ENCODE results near the gene HAS3.
A peak's percentile ranks its signal among the peaks of the same experiment; 100 is the strongest.
"Not testable (repeated sequence)": the region's sequence is repeated elsewhere in the genome, so short reads cannot be mapped to it uniquely, and the experiment has no call there.

HAS3 gene

DNA sequence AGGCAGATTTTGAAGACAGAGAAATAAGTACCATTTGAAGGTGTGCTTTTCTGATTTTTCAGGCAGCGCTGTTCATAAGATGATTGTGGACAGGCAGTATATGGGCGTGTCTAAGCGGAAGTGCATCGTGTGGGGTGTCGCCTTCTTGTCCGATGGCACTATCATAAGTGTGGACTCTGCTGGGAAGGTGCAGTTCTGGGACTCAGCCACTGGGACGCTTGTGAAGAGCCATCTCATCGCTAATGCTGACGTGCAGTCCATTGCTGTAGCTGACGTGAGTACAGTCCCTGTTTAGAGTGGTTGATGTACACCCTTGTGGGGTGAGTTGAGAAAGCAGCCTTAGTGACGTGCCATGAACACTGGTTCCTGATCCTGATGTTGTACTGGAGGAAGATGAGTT is 37.7 kb downstream of the HAS3 start:
- TF ChIP-seq, protein P1, sequence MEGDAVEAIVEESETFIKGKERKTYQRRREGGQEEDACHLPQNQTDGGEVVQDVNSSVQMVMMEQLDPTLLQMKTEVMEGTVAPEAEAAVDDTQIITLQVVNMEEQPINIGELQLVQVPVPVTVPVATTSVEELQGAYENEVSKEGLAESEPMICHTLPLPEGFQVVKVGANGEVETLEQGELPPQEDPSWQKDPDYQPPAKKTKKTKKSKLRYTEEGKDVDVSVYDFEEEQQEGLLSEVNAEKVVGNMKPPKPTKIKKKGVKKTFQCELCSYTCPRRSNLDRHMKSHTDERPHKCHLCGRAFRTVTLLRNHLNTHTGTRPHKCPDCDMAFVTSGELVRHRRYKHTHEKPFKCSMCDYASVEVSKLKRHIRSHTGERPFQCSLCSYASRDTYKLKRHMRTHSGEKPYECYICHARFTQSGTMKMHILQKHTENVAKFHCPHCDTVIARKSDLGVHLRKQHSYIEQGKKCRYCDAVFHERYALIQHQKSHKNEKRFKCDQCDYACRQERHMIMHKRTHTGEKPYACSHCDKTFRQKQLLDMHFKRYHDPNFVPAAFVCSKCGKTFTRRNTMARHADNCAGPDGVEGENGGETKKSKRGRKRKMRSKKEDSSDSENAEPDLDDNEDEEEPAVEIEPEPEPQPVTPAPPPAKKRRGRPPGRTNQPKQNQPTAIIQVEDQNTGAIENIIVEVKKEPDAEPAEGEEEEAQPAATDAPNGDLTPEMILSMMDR (IDR thresholded peaks at IDR 0.05; ENCODE audit: insufficient read depth, low read depth, low read length, missing control alignments) = no peak
- DNase-seq (ENCODE audit: low read depth) = no peak
- H3K4me3 ChIP-seq (ENCODE audit: low read depth, low read length) = no peak overlapping the region

DNA sequence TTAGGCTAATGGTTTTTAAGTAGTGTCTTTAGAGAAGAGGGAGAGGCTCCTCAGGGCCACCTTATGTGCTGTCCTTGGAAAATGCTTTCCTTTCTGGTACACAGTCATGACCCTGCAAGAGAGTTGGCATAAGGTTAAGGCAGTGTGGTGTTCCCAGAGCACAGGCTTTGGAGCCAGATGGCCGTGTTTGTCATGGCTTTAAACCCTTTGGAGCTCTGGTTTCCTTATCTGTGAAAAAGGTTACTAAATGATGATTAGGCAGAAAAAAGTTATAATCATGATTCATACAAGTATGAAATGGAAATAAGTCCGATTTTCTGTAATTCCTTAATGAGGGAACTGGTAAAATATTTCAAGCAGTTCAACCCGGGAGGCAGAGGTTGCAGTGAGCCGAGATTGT is 40.2 kb downstream of the HAS3 start:
- no peak for DNase-seq (ENCODE audit: low read depth)
- no peak overlapping the region for H3K4me3 ChIP-seq (ENCODE audit: low read depth, low read length)
- TF ChIP-seq, protein P1 (IDR thresholded peaks at IDR 0.05; ENCODE audit: insufficient read depth, low read depth, low read length, missing control alignments) = no peak

DNA sequence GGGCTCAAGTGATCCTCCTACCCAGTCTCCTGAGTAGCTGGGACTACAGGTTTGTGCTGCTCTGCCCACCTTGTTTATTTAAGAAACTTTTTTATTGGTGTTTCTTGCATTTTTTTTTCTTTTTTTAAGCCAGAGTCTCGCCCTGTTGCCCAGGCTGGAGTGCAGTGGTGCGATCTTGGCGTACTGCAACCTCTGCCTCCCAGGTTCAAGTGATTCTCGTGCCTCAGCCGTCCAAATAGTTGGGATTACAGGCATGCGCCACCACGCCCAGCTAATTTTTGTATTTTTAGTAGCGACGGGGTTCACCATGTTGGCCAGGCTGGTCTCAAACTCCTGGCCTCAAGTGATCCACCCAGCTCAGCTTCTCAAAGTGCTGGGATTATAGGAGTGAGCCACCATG is 44.2 kb downstream of the HAS3 start:
- DNase-seq (ENCODE audit: low read depth) = not testable (repeated sequence)

DNA sequence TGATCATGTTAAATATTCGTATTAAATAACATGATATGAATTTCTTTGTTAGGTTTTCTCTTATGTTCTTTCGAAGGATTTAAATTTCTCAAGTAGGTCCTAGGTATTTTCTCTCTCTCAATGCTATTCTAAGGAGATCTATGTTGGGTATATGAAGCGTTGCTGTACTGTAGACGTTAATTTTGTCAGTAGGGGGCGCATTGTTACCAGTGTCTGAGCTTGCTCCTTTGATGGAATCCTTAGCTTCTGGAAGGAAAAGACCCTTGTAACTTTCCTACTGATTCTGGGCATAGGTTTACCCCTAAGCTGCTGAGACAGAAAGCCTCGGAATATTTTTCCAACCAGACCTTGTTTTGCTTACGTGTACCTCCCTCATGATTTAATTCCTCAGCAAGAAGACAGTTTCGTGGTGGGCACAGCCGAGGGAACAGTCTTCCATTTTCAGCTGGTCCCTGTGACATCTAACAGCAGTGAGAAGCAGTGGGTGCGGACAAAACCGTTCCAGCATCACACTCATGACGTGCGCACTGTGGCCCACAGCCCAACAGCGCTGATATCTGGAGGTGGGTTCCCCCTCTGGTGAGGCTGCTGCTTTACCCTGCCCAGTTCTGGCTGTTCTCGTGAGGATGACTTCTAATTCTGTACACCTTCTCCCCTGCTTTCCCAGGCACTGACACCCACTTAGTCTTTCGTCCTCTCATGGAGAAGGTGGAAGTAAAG is 44.9 kb downstream of the HAS3 start:
- TF ChIP-seq, protein P1 (IDR thresholded peaks at IDR 0.05; ENCODE audit: insufficient read depth, low read depth, low read length, missing control alignments) = peak; percentile 61
- H3K4me3 ChIP-seq (ENCODE audit: low read depth, low read length) = no peak overlapping the region
- peak; percentile 73 for DNase-seq (ENCODE audit: low read depth)

More for the DNA sequence above, 44.2 kb downstream of the HAS3 start:
- not testable (repeated sequence) for H3K4me3 ChIP-seq (ENCODE audit: low read depth, low read length)

DNA sequence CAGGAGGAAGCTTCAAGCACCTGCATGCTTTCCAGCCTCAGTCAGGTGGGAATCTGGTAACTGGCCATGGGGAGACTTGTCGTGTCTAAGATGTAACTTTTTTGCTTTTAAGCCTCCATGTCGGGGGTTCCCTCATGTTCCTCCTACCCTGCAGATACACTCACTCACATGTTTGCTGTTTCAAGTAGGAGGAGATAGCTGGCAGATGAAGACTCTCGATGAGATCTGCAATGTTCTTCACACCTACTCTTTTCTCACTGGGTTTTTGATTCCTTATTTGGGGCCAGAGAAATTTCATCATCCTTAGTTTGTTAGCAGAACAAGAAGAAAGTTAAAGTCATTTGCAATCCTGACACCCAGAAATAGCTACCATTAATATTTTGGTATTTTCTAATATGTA is 51.7 kb downstream of the HAS3 start:
- TF ChIP-seq, protein P1 (IDR thresholded peaks at IDR 0.05; ENCODE audit: insufficient read depth, low read depth, low read length, missing control alignments) = no peak
- H3K4me3 ChIP-seq (ENCODE audit: low read depth, low read length) = no peak overlapping the region

DNA sequence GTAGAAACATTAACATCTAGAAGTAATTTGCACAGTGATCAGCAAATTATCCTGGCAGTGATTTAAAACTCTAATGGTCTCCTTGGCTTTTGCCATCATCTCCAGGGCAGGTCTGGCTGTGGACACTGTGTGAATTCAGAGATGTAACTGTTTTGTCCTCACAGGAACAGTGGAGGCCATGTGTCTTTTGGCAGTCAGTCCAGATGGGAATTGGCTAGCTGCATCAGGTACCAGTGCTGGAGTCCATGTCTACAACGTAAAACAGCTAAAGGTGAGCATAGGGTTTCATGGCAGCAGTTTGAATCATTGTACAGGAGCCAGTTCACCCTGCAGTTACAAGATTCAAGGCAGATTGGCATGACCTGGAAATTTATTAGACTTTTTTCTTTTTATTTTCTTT is 54.7 kb downstream of the HAS3 start:
- TF ChIP-seq, protein P1 (IDR thresholded peaks at IDR 0.05; ENCODE audit: insufficient read depth, low read depth, low read length, missing control alignments) = no peak
- no peak overlapping the region for H3K4me3 ChIP-seq (ENCODE audit: low read depth, low read length)
- no peak for DNase-seq (ENCODE audit: low read depth)

More for the DNA sequence above, 51.7 kb downstream of the HAS3 start:
- no peak for DNase-seq (ENCODE audit: low read depth)

DNA sequence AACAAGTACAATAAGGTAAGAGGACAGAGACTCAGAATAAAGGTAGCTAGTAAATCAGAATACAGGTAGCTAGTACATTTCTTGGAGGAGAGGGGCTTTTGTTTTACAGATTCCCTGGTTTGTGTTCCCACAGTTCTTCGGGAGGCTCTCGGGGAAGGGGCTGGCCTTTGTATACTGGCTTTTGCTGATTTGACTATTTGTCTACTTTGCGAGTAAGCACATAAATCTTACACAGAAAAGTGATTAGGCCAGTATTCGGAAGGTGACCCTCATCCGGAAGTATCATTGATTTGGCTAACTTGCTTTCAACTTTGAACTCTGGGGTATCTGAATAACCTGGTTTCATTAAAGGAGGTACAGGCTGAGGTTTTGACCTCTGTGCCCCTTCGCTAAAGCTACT is 60.1 kb downstream of the HAS3 start:
- DNase-seq (ENCODE audit: low read depth) = no peak
- H3K4me3 ChIP-seq (ENCODE audit: low read depth, low read length) = no peak overlapping the region
- TF ChIP-seq, protein P1 (IDR thresholded peaks at IDR 0.05; ENCODE audit: insufficient read depth, low read depth, low read length, missing control alignments) = no peak

Measured in GM12865 (cell line).